Skeletal muscle cell (primary cell): ENCODE measurements around the gene TMEM208.
A peak's percentile ranks its signal among the peaks of the same experiment; 100 is the strongest.

Source experiments
- DNase-seq: peaks from one replicate; pipeline ENCODE4 v3.0.0-alpha.2; 2010; ENCODE audit warnings: low read depth
- H3K4me3 ChIP-seq: 2 replicates; pipeline ENCODE4 v1.5.1; 2011; ENCODE audit warnings: low read depth, mild to moderate bottlenecking, control low read depth, low read length, moderate library complexity

TMEM208 gene

DNA sequence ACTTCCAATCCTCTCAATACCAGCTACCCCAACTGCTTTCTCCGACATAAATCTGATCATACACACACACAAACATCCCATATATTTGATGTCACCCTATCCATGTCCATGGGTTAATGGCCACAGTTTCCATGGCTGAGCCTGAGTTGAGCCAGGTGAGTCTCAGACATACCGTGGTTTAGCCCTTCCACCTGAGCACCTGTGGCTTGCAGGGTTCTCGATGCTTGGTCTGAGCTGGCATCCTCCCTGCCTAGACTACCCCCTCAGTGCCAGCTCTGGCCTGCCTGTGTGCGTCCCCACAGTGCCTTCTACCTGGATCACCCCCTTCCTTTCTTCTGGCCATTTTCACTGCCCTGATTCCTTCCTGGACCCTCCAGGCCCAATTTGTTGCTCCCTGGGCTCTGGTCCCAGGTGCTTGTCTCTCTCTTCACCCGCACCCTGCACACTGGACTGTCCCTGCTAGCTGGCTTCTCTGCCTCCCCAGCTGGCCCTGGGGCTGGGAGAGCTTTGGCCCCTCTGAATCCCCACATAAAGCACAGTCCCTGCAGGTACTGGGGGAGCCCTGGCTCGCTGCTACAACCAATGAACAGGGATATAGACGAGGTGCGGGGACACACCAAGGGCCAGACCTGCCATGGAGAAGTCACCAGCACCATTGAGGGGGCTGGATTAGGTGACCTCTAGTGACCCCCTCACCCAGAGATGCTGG lies 20.6 kb upstream of the TMEM208 start:
- no peak overlapping the region for H3K4me3 ChIP-seq
- no peak for DNase-seq

- H3K4me3 ChIP-seq, result no peak overlapping the region
- no peak for DNase-seq
Measured at GRCh38 chr16:67206838-67207248, 20.1 kb upstream of the TMEM208 start.

- DNase-seq, result no peak
- H3K4me3 ChIP-seq, result no peak overlapping the region
Measured at GRCh38 chr16:67207249-67208091, 19.5 kb upstream of the TMEM208 start.

GRCh38 chr16:67208154-67208896 lies 18.6 kb upstream of the TMEM208 start:
- DNase-seq, result no peak
- no peak overlapping the region for H3K4me3 ChIP-seq

GRCh38 chr16:67209565-67209964 lies 17.4 kb upstream of the TMEM208 start:
- DNase-seq, result no peak
- H3K4me3 ChIP-seq, result no peak overlapping the region

DNA sequence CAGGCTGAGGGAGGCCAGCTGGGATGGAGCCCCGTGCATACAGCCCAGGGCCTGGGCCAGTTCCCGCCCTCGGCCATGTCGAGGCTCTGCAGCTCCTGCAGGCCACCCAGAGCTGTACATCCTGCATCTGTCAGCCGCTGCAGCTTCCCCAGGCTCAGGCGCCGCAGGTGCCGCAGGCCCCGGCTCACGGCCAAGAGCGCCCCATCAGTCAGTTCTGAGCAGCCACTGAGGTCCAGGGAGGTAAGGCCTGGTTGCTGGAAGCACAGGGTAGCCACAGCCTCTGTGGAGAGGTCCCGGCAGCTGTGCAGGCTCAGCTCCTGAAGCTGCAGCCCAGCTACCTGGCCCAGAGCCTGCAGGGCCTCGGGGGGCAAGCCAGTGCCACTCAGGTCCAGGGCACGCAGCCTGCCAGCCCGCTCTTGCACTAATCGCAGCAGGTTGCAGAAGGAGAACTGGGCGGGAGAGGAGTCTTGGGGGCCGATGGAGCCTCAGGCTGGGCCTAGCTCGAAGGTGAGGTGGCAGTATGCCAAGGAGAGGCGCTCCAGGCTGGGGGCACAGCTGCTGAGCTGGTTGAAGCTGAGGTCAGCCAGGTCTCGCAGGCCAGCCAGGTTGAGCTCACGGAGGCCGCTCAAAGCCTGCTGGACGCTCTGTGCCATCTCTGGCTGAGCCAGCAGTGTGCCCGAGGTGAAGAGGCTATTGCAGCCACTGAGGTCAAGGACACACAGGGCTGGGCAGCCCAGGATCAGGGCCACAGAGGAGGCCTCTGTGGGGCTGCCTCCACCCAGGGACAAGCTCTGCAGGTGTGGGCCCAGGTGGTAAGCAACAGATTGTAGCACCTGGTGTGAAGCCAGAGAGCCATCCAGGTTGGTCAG lies 16.6 kb upstream of the TMEM208 start:
- no peak for DNase-seq
- no peak overlapping the region for H3K4me3 ChIP-seq

GRCh38 chr16:67211674-67212073 lies 15.3 kb upstream of the TMEM208 start:
- no peak overlapping the region for H3K4me3 ChIP-seq
- DNase-seq, result no peak

- no peak for DNase-seq
- H3K4me3 ChIP-seq, result no peak overlapping the region
Measured at GRCh38 chr16:67212766-67213165, 14.2 kb upstream of the TMEM208 start.

DNA sequence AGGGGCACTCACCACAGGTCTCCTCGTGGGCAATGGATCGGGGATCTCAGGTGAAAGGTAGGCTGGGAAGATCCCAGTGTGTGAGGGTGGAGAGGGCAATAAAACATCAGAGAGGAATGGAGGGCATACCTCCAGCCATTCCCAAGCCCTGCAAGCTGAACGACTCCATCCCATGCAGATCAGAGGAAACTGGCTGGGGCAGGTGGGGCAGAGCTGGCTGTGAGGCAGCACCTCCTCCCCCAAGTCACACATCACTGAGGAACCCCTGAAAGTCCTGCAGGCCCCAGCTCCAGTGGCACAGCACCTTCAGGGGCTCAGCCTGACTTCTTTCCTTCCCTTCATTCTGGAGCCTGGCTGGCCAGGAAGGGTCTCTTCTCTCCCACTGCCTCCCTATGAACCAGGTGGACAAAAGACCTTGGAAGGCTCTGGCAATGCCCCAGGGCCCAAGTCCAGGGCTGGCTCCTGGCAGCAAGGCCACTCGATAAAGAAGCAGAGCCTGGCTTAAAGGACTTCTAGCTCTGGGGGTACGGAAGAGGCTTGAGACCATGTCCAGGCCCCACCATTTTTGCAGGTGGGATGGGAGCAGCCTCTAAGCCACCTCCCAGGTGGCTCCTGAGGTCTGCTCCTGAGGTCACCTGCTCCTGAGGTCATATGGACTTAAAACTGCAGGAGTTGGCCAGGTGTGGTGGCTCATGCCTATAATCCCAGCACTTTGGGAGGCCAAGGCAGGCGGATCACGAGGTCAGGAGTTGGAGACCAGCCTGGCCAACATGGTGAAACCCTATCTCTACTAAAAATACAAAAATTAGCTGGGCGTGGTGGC lies 13.5 kb upstream of the TMEM208 start:
- H3K4me3 ChIP-seq, result no peak overlapping the region
- DNase-seq, result no peak

DNA sequence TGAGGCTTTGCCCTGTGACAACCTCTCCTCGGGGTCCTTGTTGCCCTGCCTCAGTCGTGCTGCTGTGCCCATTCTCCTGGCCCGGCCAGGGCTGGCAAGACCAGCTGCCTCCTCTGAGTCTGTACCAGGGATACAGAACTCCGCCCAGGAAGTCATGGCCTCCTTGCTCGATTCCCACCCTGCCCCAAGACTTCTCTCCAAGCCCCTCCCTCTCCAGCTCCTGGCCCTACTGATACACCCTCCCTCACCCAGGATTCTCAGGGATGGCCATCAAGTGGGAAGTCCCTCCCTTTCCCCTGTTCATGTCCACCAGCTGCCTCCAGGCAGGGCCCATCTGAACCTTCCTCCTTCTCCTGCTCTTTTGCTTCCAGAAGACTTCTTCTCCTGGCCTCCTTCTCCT lies 11.2 kb upstream of the TMEM208 start:
- H3K4me3 ChIP-seq, result no peak overlapping the region
- DNase-seq, result no peak

GRCh38 chr16:67216612-67217490 lies 10.1 kb upstream of the TMEM208 start:
- no peak overlapping the region for H3K4me3 ChIP-seq
- DNase-seq, result no peak

DNA sequence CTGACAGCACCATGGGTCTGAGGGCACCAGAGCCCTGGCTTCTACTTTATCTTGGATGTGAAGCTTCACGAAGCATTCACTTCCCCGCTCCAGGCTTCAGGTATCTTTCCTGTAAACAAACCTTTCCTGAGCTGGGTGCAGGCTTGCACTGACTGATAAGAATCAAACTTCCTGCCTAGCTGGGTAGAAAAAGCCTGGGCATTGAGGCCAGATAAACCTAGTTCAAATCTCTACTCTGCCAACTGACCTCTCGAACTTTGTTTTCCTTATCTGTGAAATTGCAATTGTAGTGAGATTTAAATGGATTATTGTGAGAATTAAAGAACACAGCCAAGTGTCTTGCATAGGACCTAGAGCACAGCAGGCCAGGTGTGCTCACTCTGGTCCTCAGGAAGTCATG lies 2.9 kb upstream of the TMEM208 start:
- H3K4me3 ChIP-seq, result no peak overlapping the region
- no peak for DNase-seq

DNA sequence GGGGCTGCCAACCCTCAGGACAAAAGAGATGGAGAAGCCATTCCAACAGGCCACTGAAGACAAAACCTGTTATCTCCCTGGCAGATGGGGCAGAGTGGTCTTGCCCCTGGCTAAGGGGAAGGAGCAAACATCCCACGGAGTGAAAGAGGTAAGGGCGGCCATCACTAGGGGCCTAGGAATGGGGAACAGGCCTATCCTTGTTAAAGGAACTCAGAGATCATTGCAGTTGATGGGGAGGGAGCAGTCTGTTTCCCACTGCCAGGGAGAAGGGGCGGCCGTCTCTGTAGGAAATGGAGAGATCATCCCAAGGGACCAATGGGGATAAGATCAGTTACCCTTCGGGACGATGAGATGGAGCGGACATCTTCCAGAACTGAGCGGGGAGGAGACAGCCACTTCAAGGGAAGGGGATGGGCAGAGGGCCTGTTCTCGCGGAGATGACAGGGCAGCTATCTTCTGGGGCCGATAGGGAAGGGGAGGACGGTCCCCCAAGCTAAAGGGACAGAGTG lies 581 bp upstream of the TMEM208 start:
- no peak for DNase-seq
- peak overlapping the region; percentile 100 for H3K4me3 ChIP-seq

GRCh38 chr16:67227567-67227921 lies 614 bp downstream of the TMEM208 start:
- DNase-seq, result no peak
- H3K4me3 ChIP-seq, result peak overlapping the region; percentile 100

DNA sequence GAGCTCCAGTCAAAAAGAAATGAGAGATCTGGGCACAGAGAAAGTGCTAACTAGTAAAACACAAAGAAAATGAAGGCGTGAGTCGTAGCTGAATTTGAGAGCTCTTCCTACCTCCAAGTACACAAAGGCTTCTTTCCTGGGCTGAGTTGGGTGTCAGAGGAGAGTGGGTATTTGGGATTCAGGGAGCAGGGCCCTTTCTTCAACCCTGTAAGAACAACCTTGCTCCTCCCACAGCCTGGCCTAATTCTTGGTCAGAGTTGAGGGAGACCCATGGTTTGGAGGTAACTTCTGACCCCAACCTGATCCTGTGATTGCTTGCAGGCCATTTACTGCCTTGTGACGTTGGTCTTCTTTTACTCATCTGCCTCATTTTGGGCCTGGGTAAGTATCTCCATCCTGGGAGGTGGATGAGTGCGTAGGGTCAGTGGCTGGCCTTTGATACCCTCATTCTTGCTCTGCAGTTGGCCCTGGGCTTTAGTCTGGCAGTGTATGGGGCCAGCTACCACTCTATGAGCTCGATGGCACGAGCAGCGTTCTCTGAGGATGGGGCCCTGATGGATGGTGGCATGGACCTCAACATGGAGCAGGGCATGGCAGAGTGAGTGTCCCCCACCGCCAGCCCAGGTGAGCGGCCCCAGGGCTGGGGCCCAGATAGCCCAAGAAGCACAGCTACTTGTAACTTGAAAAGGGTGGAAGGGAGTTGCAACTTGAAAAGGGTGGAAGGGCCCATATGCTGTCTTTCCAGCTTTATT lies 1.3 kb downstream of the TMEM208 start:
- H3K4me3 ChIP-seq, result peak overlapping the region; percentile 100

DNA sequence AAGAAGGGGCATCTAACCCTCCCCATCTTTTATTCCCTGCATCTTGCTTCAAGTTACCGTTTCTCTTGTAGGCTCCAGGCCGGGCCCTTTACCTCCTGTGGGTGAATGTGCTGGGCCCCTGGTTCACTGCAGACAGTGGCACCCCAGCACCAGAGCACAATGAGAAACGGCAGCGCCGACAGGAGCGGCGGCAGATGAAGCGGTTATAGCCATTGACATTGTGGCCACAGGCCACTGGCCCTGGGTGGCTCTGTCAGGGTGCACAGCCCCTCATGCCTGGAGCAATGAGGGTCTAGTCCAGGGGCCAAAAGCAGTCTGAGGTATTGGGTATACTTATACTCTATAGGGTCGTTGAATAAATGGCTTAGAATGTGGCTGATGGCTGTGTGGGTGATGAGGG lies 2.0 kb downstream of the TMEM208 start:
- DNase-seq, result no peak
- no peak overlapping the region for H3K4me3 ChIP-seq

More for the DNA sequence above, 1.3 kb downstream of the TMEM208 start:
- no peak for DNase-seq
